RWPE1 (cell line): ENCODE results near the gene TCTN2.

Experiments used
- CTCF ChIA-PET: fragments of 350-600 bp; sonication (Branson Sonifier 250); formaldehyde crosslinking; extraction: SDS; loops from one replicate; lab custom pipeline; 2021; lab: Yijun Ruan, JAX
- POLR2A ChIA-PET: fragments of 400-600 bp; formaldehyde crosslinking; extraction: SDS; loops from one replicate; lab custom pipeline; 2020; ENCODE audit warnings: antibody characterized with exemption; ENCODE audit not compliant: low non-redundant PET; lab: Yijun Ruan, JAX
- DNase-seq: peaks from one replicate; pipeline ENCODE4 v3.0.0; 2012; ENCODE audit warnings: low spot score
- H3K27ac ChIP-seq: fragments of 450-650 bp; 2 replicates; pipeline ENCODE4 v1.5.1; 2017
- TF ChIP-seq, protein P1 (sequence below): fragments of 450-650 bp; conservative IDR thresholded peaks from 2 replicates; pipeline ENCODE4 v1.5.1; 2017; ENCODE audit warnings: low read depth, mild to moderate bottlenecking

Gene TCTN2

DNA sequence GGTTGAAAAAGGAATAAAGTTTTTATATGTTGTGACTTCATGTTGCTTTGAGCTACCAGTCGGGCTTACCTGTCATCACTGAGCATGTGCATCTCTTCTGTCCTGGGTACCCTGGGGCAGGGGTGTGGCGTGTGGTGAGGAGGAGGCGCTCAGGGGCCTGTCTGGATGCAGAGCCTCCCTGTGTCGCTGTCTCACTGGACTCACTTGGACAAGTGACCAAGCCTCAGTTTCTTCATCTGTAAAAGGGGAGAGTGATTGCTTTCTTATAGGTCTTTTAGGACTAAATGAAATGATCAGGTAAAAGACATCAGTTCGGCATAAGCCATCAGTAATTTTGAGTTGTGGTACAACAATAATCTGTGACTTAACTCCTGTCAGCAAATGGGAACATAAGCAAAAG is 63.4 kb downstream of the TCTN2 start:
- CTCF ChIA-PET = no interaction called here
- TF ChIP-seq, protein P1, sequence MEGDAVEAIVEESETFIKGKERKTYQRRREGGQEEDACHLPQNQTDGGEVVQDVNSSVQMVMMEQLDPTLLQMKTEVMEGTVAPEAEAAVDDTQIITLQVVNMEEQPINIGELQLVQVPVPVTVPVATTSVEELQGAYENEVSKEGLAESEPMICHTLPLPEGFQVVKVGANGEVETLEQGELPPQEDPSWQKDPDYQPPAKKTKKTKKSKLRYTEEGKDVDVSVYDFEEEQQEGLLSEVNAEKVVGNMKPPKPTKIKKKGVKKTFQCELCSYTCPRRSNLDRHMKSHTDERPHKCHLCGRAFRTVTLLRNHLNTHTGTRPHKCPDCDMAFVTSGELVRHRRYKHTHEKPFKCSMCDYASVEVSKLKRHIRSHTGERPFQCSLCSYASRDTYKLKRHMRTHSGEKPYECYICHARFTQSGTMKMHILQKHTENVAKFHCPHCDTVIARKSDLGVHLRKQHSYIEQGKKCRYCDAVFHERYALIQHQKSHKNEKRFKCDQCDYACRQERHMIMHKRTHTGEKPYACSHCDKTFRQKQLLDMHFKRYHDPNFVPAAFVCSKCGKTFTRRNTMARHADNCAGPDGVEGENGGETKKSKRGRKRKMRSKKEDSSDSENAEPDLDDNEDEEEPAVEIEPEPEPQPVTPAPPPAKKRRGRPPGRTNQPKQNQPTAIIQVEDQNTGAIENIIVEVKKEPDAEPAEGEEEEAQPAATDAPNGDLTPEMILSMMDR = no peak
- POLR2A ChIA-PET = interaction anchor here (0.5 to 0.6 kb wide), 2 partner anchors 40 to 55 kb away, joined by 5 read pairs; no protein-coding TSS in a partner anchor
- DNase-seq = no peak
- no peak overlapping the region for H3K27ac ChIP-seq

DNA sequence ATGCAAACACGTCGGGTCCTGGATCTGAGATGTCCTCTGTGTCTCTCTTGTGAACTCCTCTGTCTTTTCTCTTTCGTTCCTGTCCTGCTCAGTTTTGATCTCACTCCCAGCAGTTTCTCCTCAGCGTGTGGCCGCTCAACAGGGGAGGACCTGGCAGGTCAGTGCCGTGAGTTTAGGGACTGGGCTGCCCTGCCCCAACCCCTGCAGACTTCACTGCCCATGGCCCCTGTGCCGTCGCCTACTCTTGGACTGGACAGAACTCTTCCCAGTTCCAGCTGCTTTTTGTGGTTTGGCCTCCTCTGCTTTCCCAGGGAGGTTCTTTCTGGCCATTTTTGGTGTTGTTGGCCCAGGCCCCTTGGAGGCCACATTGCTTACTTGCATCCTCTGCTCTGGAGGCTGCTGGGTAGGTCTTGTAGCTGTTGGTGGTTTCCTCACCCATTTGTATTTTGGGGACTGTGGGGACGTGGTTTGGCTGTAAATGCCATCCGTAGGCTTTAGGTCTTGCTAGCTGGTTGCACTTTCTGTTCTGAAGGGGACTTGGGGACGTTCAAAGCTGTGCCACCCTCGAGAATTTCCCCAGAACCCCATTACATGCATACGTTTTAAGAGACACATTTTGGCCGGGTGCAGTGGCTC is 71.1 kb downstream of the TCTN2 start:
- ChIA-PET CTCF (no interaction called here), POLR2A (no interaction called here)
- DNase-seq = no peak
- H3K27ac ChIP-seq = no peak overlapping the region
- TF ChIP-seq, protein P1 = no peak

DNA sequence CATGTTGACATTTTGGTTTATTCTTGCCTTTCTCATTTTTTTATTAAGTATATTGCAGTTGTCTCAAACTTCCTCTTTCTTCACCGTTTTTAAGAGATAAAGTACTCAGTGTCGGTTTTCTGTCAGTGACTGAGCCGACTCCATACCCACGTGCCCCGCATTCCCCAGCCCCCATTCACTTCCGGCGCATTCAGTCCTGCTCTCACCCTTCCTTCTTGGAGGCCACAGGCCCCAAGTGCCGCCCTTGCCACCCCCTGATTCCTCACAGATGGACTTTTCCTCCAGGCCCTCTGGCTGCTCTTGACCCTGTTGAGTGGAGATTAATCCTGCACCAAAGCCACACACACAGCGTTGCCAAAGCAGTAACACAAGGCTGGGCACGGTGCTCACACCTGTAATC is 72.1 kb downstream of the TCTN2 start:
- no peak for DNase-seq
- CTCF ChIA-PET = no interaction called here
- POLR2A ChIA-PET = no interaction called here
- no peak overlapping the region for H3K27ac ChIP-seq
- TF ChIP-seq, protein P1 = no peak

DNA sequence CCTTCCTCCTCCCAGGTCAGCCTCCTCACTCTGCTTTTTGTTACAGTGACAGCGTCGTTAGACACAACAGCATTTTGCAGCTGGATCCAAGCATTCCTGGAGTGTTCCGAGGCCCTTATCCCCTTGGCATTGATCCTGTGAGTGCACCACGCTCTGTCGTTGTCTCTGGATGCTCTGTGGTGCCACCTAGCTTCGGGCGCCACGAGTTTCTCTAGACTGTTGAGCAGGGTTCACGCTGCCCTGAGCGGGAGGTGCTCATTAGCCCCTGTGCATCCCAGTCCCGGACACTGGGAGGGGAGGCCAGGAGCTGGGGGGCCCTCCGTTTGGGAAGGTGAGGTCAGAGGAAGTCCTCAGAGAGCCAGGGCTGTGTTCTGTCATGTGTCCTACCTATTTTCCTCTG is 73.9 kb downstream of the TCTN2 start:
- ChIA-PET POLR2A (no interaction called here), CTCF (interaction anchor here (0.5 to 0.6 kb wide), 2 partner anchors 11 to 385 kb away, joined by 3 to 5 read pairs; no protein-coding TSS in a partner anchor)
- TF ChIP-seq, protein P1 = no peak
- H3K27ac ChIP-seq = no peak overlapping the region
- no peak for DNase-seq

DNA sequence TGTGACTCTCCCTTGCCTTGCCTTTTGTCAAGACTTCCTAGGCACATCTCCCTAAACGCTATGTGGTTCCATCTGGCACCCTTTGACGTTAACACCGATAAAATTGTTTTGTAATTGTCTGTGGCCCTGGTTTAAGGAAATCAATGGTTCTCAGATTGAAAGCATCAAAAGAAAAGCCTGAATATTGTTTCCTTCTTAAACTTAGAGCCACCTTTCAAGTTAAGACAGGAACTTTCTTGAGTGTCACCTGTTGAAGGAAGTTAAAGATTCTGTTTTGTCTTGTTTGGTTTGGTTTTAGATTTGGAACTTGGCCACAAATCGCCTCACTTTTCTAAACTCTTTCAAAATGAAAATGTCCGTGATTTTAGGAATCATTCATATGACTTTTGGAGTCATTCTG is 76.4 kb downstream of the TCTN2 start:
- CTCF ChIA-PET = no interaction called here

DNA sequence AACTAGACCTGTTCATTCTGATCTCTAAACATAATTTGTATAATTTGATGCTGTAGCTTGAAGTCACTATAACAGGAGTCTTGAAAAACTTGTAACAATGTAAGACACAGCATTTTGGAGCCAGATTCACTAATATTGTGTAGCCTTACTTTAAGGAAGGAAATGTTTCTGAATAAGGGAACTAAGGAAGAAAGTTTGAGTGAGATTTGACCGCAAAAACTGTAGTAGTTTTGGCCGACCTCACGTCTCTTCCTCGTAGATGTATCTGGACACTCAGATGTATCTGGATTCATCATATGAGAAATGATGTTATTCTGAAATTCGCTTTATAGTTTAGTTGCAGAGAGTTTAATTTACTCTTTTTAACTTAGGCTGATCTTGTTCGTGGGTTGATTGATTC is 77.2 kb downstream of the TCTN2 start:
- TF ChIP-seq, protein P1 = no peak
- ChIA-PET POLR2A (no interaction called here), CTCF (interaction anchor here (0.7 kb wide), 1 partner anchor 499 kb away, joined by 3 read pairs; no protein-coding TSS in a partner anchor)
- no peak for DNase-seq
- no peak overlapping the region for H3K27ac ChIP-seq

More for the DNA sequence above, 76.4 kb downstream of the TCTN2 start:
- DNase-seq = no peak
- H3K27ac ChIP-seq = no peak overlapping the region
- TF ChIP-seq, protein P1 = no peak
- POLR2A ChIA-PET = no interaction called here
